GM19035 (cell line): ENCODE measurements around the gene NPHP4.

Experiments used
- ATAC-seq: cut with Tn5 transposase; IDR thresholded peaks from one replicate; pipeline ENCODE4 v1.9.1; 2021; ENCODE audit not compliant: unreplicated experiment

NPHP4 gene

DNA sequence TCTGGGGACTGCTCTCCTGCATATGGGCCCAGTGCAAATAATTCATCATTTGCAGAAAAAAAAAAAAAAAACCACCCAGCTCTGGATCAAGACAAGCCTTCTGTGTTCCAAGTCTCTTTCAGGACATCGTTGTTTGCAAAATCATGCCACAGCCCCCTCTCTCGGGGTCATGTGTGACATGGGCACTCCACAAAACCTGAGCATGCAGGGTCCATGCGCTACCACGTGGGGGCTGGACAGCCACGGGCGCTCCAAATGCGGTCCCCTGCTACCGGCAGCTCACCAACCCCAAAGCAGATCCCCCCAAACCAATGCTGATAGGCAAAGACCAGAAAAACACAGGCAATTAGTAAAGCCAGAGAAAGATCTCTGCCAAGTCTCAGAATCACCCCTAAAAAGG is 17.6 kb downstream of the NPHP4 start:
- no peak for ATAC-seq

DNA sequence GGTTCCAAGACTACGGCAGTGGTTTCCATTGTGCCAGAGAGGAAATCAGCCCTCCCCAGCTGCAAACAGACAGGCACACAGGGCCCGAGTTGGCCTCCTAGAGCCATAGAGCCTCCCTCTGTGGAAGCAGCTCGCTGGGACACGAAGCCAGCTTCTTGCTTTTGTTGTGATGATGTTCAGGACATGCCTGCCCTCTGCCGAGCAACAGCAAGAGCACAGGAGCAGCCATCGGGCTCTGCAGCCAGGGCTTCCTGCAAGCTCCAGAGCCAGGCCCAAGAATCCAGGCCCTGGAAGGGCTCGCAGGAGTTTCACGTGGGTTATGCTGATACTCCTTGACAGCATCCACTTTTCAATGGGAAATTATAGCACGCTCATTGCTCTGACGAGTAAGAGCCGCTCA is 18.5 kb downstream of the NPHP4 start:
- no peak for ATAC-seq

DNA sequence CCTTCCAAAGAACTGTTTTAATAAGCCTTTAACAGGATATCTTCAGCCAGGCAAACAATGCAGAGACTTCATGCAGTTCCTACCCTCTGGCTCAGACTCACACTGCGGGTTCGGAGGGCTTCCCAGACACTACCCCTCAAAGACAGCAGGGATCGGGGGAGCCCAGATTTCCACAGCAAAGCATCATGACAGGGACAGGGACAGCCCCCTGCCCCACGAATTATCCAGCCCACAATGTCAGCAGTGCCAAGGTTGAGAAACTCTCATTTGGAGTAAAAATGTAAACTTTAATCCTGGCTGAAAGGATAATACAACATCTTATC is 20.1 kb downstream of the NPHP4 start:
- no peak for ATAC-seq

DNA sequence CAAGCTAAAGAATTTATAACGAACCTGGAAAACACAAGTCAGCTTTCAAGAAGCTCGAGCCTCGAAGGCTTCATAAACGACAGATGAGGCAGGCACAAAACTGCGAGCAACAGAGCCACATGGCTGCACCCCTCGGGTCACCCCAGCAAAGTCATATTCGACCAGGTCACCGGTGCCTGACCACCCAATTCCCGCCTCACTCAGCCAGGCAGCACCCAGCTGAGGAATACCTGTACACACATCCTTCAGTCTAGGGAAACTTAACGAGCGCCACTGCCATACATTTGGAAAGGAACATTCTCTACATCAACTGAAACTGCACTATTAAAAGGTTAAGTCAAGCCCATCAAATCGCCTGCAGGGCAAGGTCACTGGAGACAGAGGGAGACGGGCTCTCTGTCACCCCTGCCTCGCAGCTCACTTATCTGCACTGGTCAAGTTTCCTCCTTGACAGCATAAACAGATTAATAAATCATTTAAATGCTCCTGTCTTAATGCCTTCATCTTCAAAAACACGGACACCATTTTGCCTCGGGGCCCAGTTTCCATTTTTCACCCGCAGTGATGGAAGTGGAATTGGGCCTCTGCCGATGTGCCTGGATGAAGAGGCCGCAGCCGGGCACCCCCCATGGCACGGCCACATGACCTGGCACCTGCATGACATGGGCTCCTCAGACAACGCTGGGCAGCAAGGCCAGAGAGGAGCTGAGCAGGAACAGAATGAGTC is 20.6 kb downstream of the NPHP4 start:
- ATAC-seq: no peak

DNA sequence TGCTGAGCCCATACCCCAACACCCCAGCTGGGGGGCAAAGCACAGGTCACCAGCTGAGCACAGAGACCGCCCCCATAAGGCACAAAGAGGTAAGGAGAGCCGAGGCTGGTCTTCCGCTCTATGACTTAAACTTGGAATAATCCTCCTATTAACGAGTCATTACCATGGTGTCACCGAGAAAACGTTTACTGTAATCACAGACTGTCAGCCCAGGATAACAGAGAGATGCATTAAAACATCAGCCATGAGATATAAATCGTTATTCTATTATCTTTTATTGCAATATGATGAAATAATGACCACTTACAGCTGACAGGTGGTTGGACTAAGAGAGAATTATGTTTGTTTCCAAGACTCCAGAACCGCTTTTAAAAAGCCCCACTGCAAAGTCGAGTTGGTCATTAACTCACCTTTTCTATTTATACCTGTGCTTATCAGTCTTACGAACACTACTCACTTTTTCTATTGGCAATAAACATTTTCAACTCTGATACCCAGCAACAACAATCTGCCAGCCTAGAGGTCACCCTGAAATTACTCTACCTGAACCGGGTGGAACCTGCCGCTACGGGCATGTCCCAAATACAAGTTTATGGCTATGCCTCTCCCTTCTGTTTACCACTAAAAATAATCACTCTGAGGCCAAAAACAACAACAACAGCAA is 21.5 kb downstream of the NPHP4 start:
- no peak for ATAC-seq

DNA sequence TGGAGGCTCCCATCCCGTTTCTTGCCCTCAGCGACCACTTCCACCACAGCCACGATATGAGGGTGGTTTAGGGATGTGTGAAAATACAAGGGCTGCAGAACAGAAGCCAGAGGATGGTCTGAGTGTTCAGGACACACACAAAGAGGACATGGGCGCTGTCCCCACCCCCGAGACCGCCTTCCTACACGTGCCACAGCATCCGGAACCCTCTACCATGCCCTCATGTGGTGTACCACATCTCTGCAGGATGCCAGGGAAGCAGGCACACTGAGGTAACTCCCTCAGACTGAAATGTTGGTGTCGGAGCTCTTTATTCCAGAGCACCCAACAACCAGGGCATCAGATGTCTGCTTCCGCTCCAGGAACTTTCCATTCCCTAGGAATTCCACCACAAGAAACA is 23.1 kb downstream of the NPHP4 start:
- ATAC-seq: no peak

DNA sequence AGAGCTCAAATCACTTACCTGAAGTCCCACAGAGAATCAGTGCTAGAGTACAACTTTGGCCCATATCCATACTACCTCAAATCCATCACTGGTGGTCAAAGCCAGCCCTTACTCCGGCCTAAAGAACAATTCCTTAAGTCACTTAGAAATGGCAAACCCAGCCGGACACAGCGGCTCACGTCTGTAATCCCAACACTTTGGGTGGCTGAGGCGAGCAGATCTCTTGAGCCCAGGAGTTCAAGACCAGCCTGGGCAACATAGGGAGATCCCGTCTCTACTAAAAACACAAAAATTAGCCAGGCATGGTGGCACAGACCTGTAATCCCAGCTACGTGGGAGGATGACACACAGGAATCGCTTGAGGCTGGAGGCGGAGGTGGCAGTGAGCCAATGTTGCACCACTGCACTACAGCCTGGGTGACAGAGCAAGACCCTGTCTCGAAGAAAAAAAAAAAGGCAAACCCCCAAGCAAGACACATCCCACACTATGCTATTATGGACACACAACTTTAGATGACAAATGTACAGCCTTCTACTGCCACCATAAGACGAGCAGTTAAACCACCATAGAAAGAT is 24.0 kb downstream of the NPHP4 start:
- ATAC-seq: no peak

DNA sequence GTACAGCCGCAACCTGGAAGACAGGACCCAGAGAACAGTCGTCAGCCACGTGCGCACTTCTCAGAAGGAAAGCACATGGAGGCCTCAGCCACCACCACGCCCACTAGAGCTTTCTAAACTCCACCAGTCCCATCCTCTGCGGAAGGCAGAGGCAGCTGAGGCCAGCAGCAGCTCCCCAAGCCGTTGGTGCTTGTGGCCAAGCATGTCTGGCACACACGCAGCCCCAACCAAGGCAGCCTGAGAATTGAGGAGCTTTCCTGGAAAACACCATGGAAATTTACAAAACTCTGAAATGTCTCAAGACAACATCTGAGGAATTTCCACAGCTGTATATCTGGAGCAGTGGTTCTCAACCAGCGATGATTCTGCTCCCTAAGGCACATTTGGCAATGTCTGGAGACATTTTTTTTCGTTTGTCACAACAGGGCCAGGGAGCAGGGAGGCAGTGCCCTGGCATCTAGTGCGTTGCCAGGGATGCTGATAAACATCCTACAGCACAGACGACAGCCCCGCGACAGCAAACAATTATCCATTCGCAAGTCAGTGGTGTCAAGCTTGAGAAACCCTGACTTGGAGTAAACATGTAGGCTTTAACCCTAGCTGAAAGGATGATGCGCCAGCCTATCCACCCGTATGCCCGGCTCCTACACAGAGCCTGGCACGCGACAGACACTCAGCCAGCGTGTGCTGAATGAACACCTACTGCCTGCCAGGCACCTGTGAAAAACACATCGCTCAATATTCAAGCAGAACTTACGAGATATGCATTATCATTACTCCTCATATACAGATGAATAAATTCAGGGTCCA is 24.7 kb downstream of the NPHP4 start:
- no peak for ATAC-seq

DNA sequence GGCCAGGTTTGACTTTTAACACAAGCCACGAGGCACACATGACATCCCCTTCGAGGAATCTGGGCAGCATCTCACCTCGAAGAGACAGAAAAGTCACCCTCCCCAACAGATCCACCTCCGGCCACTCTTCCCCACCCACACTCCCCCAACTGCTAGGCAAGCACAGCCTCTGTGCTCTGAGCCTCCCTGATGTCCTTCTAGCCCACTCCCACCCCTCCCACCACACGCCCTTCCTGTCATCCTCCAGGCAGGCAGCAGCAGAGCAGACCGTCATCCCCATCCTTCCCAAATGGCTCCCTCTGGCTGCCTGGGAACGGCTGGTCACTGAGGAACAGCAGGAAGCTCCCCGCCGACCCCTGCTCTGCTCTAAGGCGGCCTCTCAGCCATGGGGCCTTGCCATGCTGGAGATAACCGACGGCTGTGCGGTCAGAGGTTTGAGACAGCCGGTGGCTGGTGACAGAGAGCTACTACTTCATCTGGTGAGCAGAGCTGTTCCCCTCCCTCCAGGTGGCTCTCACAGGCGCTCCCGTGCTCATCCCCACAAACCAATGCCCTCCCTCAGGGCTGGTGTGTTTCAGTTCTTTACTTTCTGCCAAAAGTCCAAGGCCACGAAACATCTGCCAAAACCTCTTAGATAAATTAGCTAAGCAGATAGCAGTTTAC is 25.6 kb downstream of the NPHP4 start:
- no peak for ATAC-seq

DNA sequence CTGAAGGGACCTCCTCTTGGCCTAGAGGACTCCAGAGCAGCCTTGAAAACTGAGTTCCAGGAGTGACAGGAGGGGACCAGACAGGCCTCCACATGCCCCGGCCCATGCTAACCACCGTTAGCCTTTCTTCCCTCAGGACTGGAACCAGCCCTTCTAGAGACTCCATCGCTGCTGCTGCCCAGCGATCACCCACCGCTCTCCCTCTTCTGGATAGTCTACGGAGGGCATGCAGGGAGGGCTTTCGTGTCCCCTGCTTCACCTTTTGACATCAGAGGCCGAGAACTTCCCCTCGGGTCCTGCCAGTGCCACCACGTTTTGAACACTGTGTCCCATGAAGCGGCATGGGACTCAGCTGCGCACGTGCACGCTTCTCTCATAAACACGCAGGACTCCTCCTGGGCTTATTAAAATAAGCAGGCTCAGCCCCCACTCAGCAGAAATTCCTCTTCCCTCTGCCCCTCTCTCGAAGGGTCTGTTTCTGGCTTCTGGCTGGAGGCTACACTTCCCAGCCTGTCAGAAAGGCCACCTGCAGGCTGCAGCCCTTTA is 26.6 kb downstream of the NPHP4 start:
- ATAC-seq: no peak

DNA sequence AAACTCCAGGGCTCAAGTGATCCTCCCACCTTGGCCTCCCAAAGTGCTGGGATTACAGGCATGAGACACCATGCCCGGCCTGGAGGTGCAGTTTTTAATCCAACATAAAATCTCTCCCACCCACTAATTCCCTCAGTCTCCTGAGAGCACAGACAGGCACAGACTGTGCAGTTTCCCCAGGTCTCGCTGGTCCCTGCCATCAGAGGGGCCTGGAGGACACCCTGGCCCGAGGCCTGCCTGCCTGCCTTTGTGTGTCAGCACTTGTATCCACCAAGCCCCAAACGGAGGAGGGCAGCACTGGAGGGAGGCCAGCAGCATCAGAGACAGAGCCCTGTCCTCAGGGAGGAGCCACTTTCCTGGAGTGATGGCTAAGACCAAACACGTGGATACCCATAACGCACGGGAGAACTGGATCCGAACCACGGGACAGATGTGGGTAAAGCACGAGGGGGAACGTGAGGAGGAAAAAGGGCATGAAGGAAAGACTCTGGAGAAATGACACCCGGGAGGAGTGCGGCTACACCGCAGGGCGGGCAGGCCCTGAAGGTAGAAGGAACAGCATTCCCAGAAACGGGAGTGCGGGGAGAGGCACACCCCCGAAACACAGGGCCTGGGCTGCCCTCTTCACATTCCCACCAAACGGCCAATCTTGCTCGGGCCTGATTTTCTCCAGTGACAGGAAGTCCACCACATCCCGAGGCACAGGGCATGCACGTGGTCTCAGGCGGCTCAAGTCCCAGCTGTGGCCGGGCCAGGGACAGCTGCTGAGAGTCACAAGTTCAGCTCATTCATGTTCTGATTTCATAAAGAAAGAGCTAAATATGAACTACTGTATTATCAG is 29.7 kb downstream of the NPHP4 start:
- ATAC-seq: no peak

DNA sequence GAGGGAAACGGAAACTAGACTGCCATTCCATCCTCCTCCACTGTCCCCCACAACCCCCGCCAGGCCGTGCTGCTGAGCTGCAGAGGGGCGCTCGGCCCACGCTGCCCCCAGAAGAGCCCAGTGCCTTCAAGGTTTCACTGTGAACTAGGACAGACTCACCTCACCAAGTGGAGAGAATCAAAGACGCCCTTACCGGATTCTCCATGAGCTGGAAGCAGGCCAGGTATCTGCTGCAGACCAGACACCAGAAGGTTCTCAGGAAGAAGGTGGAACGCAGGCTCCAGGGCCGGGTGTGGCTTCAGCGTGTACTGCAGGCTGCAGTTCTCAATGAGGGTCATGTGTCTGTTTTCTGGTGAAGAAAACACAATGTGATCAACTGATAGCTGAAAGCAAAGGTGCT is 30.6 kb downstream of the NPHP4 start:
- ATAC-seq: no peak

DNA sequence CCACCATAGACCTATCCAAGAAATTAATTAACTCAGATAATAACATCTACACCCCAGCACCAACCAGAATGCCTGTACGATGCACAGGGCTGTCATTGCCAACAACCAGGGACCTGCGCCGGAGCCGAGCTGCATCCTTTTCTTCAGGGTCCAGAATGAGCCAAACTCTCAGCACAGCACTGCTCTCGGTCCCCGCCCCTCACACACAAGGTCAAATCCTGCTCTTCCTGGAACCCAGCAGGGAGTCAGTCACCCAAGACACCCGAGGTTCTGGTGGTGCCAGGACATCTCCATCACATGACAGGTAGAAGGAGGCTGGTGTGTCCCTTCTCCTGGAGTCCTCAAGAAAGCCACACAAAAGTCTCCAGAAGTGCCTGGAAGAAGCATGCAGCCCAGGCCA is 31.9 kb downstream of the NPHP4 start:
- ATAC-seq: no peak

DNA sequence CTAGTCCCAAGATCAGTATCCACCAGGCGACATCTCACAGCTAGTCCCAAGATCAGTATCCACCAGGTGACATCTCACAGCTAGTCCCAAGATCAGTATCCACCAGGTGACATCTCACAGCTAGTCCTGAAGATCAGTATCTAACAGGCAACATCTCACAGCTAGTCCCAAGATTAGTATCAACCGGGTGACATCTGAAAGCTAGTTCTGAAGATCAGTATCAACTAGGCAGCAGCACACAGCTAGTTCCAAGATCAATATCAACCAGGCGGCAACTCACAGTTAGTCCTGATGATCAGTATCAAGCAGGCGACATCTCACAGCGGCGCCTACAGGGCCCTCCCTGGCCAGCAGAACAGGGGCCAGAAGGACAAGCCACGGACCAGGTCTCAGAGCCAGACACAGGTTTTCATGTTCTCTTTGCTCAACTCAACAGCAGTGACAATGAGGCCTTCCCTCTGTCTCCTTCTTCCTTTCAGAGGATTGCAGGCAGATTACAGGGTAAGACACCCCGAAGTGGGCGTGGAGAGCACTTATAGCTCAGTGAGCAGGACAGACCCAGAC is 32.5 kb downstream of the NPHP4 start:
- ATAC-seq: no peak

DNA sequence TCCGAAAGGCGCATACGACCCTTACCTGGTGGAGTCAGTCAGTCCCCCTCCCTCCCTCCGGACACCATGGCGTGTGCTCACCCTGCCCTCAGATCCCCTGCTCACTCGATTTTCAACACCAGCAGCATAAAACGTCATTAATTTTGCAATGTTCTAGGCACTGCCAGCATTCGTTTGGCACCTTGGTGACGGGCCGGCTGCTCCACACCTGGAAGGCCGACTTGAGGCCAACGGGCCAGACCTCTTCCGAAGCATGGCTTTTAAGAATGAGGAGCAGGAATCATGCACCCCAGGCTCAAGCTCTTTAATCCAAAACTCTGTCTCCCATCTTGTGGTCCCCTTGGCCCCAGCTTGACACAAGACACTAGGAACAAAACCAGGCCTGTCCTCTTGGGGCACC is 33.1 kb downstream of the NPHP4 start:
- ATAC-seq: no peak

DNA sequence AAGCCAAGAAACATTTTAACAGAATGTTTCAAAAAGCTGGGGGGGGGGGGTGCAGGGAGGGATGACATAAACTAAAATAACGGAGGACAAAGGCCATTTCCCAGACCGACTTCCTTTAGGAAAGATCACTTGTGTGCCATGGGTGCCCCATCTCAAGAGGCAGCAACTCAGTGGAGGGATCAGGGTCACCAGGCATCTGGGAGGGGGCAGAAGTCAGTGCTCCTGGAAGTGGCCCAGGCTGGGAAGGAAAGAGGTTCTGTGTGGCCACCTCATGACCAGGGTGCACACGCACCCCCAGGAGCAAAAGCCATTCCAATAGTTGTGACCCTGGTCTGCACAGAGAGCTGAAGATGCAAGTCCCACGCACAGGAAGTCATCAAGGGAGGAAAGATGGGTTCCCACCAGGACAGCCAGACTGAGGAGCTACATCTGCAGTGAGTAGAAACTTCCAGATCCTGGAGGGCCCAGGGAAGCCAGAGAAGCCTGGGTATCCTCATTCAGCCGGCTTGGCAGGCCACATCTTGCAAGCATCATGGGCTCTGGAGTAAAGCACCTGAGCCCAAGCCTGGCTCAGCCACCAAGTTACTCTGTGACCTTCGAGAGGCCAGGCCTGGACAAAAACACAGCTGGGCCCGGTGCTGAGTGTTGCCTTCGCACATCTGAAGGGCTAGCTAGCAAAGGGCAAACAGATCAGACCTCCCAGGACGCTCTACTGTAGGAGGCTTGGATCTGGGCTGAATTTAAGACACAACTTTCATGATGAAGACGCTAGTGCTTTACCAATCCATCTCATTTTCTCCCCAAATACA is 36.0 kb downstream of the NPHP4 start:
- ATAC-seq: no peak

DNA sequence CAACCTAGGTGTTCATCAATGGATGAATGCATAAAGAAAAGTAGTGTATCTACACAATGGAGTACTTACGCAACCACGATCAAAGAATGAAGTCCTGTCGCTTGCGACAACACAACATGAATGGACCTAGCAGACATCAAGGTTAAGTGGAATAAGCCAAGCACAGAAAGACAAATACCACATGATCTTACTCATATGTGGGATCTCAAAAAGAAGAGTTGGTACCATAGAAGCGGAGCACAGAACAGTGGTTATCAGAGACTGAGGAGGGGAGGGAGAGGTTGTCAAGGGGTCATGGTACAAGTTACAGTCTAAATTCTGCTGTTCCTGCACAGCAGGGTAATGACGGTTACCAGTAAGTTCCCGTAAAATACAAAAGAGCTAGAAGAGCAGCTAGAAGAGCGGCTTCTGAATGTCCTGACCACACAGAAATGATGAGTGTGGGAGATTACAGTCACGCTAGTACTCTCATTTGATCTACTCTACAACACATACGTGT is 36.7 kb downstream of the NPHP4 start:
- no peak for ATAC-seq

DNA sequence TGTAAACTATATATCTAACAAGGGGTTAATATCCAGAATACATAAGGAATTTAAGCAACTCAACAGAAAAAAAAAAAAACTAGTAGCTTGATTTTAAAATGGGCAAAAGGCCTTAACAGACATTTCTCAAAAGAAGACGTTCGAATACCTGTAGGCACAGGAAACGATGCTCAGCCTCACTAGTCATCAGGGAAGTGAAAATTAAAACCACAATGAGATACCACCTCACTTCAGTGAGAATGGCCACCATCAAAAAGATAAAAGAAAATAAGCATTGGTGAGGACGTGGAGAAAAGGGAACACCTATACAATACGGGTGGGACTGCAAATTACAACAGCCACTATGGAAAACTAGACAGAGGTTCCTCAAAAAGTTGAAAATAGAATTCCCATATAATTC is 37.3 kb downstream of the NPHP4 start:
- ATAC-seq: no peak

DNA sequence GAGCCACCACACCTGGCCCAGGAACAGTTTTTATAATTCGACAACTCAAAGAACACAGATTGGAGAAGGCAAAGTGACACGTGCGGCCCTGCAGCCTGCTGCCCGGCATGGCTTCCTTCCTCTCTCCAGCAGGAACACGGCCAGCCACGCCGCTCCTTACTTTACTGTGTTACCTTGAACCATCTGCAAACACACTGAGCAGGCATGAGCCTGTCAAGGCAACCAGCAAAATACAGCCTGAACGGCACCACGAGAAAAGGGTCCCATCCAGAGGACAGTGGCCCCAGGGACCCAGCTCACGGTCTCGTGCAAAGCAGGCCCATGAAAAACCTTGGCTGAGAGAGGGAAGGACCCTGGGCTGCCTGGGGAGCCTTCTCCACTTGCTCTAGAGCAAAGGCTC is 38.8 kb downstream of the NPHP4 start:
- no peak for ATAC-seq
